Stimulated activated CD4-positive, alpha-beta T cell treated with anti-CD3 and anti-CD28 coated beads, Interleukin-4, amount 100 ng/mL, for 24 hours (primary cell): ENCODE data around the gene STAU1.
A peak's percentile ranks its signal among the peaks of the same experiment; 100 is the strongest.
"Not testable (repeated sequence)": the region's sequence is repeated elsewhere in the genome, so short reads cannot be mapped to it uniquely, and the experiment has no call there.

Experiments
- DNase-seq: peaks from one replicate; pipeline ENCODE4 v3.0.0-alpha.2; 2020

Gene STAU1

GRCh38 chr20:49203011-49203410 lies 14.9 kb upstream of the STAU1 start:
- DNase-seq = no peak

- DNase-seq = no peak
These were observed 11.7 kb upstream of the STAU1 start for GRCh38 chr20:49199729-49200293.

- not testable (repeated sequence) for DNase-seq
These were observed 4.9 kb upstream of the STAU1 start for GRCh38 chr20:49192944-49193518.

- DNase-seq = peak; percentile 18
These were observed 744 bp downstream of the STAU1 start for GRCh38 chr20:49187330-49187850.

GRCh38 chr20:49186535-49187329 lies 1.4 kb downstream of the STAU1 start:
- peak; percentile 75 for DNase-seq

- no peak for DNase-seq
These were observed 2.9 kb downstream of the STAU1 start for GRCh38 chr20:49185071-49185761.

GRCh38 chr20:49184691-49185070 lies 3.5 kb downstream of the STAU1 start:
- no peak for DNase-seq

GRCh38 chr20:49184084-49184501 lies 4.0 kb downstream of the STAU1 start:
- DNase-seq = not testable (repeated sequence)

GRCh38 chr20:49183444-49183843 lies 4.7 kb downstream of the STAU1 start:
- DNase-seq = no peak

- no peak for DNase-seq
These were observed 6.8 kb downstream of the STAU1 start for GRCh38 chr20:49181265-49181877.

GRCh38 chr20:49179368-49180277 lies 8.5 kb downstream of the STAU1 start:
- no peak for DNase-seq

- no peak for DNase-seq
These were observed 14.0 kb downstream of the STAU1 start for GRCh38 chr20:49174183-49174582.

- DNase-seq = no peak
These were observed 15.7 kb downstream of the STAU1 start for GRCh38 chr20:49172413-49172812.

GRCh38 chr20:49171909-49172308 lies 16.2 kb downstream of the STAU1 start:
- no peak for DNase-seq

GRCh38 chr20:49170714-49171113 lies 17.4 kb downstream of the STAU1 start:
- DNase-seq = no peak

- DNase-seq = no peak
These were observed 18.6 kb downstream of the STAU1 start for GRCh38 chr20:49169547-49169946.

GRCh38 chr20:49168864-49169263 lies 19.3 kb downstream of the STAU1 start:
- not testable (repeated sequence) for DNase-seq

GRCh38 chr20:49167811-49168507 lies 20.2 kb downstream of the STAU1 start:
- DNase-seq = no peak

- DNase-seq = no peak
These were observed 21.3 kb downstream of the STAU1 start for GRCh38 chr20:49166534-49167449.

GRCh38 chr20:49165611-49166010 lies 22.5 kb downstream of the STAU1 start:
- peak; percentile 24 for DNase-seq
